ENCODE results near the gene ELP1.

ELP1 gene

GRCh38 chr9:108883085-108883484 is 50.8 kb downstream of the ELP1 start:
- DNase-seq = no peak

- DNase-seq = no peak
Observed at GRCh38 chr9:108882052-108882888, 51.7 kb downstream of the ELP1 start.

- no peak for DNase-seq
Observed at GRCh38 chr9:108880738-108881316, 53.1 kb downstream of the ELP1 start.

GRCh38 chr9:108877524-108877923 is 56.4 kb downstream of the ELP1 start:
- DNase-seq = no peak

GRCh38 chr9:108876425-108876824 is 57.5 kb downstream of the ELP1 start:
- DNase-seq = no peak

- DNase-seq = no peak
Observed at GRCh38 chr9:108874058-108874788, 59.7 kb downstream of the ELP1 start.

GRCh38 chr9:108869092-108869725 is 64.7 kb downstream of the ELP1 start:
- no peak for DNase-seq

- no peak for DNase-seq
Observed at GRCh38 chr9:108867829-108868228, 66.1 kb downstream of the ELP1 start.

- no peak for DNase-seq
Observed at GRCh38 chr9:108867116-108867515, 66.8 kb downstream of the ELP1 start.

GRCh38 chr9:108866001-108866420 is 67.9 kb downstream of the ELP1 start:
- DNase-seq = no peak

- no peak for DNase-seq
Observed at GRCh38 chr9:108865037-108865436, 68.9 kb downstream of the ELP1 start.

GRCh38 chr9:108864446-108864845 is 69.5 kb downstream of the ELP1 start:
- DNase-seq = no peak

- DNase-seq = no peak
Observed at GRCh38 chr9:108863891-108864290, 70.0 kb downstream of the ELP1 start.

GRCh38 chr9:108861997-108862396 is 71.9 kb downstream of the ELP1 start, which contains the start of gene ACTL7A:
ACTL7A (plus strand) TSS chr9:108862266; CDS start chr9:108862323, 57 bp downstream.
- no peak for DNase-seq

GRCh38 chr9:108861464-108861863 is 72.5 kb downstream of the ELP1 start:
- no peak for DNase-seq

GRCh38 chr9:108860764-108861163 is 73.2 kb downstream of the ELP1 start:
- no peak for DNase-seq

GRCh38 chr9:108860354-108860753 is 73.6 kb downstream of the ELP1 start:
- DNase-seq = no peak

- DNase-seq = no peak
Observed at GRCh38 chr9:108859459-108860114, 74.3 kb downstream of the ELP1 start.

- DNase-seq = no peak
Observed at GRCh38 chr9:108857572-108857971, 76.4 kb downstream of the ELP1 start.

- DNase-seq = no peak
Observed at GRCh38 chr9:108855888-108856287, 78.0 kb downstream of the ELP1 start, which contains the start of gene ACTL7B. ACTL7B (minus strand) TSS chr9:108855986; CDS start chr9:108855930, 56 bp downstream.

- no peak for DNase-seq
Observed at GRCh38 chr9:108855529-108855886, 78.4 kb downstream of the ELP1 start.
